GM04503 (cell line): ENCODE measurements around the gene BBLN.

Source experiments
- DNase-seq: peaks from one replicate; pipeline ENCODE4 v3.0.0-alpha.2; 2012; ENCODE audit warnings: low read depth

The BBLN gene

DNA sequence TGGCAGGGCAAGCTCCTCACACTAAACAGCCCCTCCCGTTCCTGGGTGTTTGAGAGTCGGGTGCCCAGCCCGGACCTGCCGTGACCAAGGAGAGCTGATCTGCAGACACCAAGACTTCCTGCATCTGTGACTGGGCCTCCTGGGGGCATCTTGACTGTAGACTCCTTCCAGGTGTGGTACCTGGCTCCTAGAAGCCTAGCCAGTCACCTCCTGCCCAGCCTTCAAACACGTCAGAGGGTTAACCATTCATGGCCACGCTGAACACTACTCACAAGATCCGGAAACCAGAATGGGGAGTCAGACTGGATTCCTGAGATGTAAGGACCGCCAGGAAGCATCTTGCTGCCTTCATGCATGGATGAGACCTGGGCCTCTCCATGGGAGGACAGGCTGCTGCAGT is 14.5 kb upstream of the BBLN start:
- no peak for DNase-seq

GRCh38 chr9:128145951-128146351 is 14.1 kb upstream of the BBLN start:
- no peak for DNase-seq

DNA sequence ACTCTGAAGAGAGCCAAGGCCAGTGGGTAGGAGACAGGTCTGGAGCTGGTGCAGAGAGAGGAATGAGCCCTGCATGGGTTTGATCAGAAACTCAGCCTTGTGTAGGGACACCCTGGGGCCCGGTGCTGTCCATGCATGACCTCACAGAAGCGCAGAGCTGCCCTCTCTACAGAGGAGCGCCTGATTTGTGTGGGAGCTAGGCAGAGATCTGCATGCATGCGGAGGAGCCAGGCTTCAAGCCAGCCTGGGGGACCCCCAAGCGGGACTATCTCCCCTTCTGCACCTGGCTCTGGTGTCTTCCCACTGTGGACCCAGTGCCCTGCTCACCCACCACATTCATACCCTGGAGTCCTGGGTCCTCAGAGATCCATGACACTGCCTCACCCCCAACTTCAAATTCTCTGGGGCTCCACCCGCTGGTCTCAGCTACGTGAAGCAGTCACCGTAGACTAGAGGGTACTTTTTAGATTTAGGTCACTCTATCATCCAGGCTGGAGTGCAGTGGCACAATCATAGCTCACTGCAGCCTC is 13.4 kb upstream of the BBLN start:
- no peak for DNase-seq

GRCh38 chr9:128148509-128149000 is 11.5 kb upstream of the BBLN start:
- DNase-seq: no peak

DNA sequence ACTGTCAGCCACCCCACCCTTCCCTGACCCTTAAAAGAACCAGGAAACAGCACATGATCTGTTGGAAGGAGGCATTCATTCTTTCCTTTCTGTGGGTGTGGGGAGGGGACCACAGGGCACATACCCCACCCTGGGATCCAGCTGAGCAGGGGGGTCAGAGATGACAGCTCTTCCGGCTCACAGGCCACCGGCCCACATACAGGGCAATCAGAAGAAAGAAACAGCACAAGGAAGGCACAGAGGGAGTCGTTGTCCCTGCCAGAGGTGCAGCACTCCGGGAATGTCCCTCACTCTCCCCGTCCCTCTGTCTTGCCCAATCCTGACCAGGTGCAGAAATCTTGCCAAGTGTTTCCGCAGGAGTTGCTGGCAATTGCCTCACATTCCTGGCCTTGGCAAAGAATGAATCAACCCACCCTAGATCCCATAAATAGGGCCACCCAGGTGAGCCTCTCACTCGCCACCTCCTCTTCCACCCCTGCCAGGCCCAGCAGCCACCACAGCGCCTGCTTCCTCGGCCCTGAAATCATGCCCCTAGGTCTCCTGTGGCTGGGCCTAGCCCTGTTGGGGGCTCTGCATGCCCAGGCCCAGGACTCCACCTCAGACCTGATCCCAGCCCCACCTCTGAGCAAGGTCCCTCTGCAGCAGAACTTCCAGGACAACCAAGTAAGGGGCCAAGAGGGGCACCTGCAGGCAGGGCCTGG is 10.9 kb upstream of the BBLN start, which contains the start of gene LCN2:
Gene LCN2, plus strand, starts transcription at position 453 of the 701 bp plus-strand sequence. Its CDS starts 73 bp downstream, at position 526.
- no peak for DNase-seq

DNA sequence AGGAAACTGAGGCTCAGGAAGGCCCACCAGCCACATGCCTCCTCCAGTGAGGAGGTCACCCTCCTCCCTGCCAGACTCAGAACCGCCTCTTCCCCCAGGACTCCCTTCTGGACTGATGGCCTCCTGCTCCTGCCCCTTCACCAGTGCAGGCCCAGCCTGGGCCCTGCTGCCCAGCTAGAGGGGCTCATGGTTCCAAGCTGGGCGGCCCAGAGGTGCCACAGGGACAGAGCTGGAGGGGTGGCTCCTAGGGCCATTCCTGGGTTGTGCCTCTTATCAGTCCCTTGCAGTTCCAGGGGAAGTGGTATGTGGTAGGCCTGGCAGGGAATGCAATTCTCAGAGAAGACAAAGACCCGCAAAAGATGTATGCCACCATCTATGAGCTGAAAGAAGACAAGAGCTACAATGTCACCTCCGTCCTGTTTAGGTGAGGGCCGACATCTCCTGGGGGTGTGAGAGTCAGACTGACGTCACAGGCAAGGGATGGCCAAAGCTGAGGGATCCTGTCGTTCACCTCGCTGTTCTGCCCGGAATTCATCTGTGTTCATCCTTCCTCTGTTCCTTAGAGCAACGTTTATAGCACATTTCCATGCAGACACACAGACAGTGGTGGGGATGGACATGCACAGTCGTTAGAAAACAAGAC is 10.0 kb upstream of the BBLN start:
- no peak for DNase-seq

DNA sequence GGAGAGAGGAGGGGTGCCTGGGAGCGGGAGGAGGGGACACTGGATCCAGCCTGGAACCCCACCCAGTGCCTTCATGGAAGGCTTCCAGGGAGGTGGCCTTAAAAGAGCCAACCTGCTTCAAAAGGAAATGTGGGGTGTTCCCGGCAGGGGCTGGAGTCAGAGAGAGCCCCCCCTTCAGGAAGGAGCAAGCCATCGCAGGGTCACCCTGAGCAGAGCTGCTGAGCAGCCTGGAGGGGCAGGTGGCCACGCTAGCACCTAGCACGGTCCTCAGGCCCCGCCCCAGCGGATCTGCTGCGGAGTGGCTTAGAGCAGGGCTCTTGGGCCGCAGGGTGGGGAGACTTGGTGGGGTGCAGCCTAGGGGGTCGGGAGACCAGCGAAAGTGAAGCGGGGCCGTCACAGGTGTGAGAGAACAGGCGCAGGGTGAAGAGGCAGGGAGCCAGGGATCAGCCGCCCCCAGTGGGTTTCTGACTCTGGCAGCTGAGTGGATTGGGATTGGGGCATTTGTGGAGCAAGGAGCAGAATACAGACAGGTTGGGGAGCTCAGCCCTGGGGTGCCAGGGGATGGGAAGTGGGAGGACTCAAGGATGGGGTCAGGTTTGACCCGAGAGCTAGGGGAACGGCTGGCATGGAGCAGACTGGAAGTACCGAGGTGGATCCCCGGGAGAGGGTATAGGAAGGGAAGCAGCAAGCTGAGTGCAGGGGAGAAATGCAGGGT is 9.3 kb upstream of the BBLN start:
- DNase-seq: no peak

GRCh38 chr9:128151309-128152132 is 8.5 kb upstream of the BBLN start:
- no peak for DNase-seq

DNA sequence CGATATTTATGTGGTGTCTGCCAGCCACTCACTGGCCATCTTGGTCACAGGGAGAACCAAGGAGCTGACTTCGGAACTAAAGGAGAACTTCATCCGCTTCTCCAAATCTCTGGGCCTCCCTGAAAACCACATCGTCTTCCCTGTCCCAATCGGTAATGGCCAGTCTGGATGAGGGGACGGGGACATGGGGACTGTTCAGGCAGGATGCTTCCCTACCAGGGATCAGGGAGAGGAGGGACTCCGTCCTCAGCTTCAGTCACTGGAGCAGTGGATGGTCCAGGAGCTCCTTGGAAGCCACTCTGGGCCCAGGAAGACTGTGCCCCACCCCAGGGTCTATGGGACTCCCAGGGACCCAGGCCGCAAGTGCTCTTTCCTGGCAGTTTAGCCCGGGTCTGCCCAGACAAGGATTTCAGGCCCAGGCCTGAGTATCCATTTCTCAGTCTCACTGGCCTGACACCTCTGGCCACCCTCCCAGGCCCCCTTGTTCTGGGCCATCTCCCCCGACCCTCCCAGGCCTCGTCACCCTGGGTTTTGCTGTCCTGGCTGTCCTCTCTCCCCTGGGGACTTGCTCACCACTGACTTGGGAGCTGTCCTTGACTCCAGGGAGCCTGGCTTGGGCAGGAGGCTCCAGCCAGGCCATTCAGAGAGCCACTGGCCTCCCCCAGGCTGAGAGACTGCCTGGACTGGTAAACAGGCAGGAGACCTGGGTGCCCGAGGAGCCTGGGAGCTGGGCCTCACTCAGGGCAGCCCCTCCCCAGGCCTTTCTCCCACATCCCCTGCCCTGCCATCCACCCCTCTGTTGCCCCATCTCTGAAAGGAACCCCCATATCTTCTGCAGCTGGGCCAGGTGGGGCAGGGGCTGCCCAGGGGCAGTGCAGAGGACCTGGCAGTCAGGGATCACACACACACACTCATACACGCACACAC is 7.7 kb upstream of the BBLN start:
- DNase-seq: no peak

DNA sequence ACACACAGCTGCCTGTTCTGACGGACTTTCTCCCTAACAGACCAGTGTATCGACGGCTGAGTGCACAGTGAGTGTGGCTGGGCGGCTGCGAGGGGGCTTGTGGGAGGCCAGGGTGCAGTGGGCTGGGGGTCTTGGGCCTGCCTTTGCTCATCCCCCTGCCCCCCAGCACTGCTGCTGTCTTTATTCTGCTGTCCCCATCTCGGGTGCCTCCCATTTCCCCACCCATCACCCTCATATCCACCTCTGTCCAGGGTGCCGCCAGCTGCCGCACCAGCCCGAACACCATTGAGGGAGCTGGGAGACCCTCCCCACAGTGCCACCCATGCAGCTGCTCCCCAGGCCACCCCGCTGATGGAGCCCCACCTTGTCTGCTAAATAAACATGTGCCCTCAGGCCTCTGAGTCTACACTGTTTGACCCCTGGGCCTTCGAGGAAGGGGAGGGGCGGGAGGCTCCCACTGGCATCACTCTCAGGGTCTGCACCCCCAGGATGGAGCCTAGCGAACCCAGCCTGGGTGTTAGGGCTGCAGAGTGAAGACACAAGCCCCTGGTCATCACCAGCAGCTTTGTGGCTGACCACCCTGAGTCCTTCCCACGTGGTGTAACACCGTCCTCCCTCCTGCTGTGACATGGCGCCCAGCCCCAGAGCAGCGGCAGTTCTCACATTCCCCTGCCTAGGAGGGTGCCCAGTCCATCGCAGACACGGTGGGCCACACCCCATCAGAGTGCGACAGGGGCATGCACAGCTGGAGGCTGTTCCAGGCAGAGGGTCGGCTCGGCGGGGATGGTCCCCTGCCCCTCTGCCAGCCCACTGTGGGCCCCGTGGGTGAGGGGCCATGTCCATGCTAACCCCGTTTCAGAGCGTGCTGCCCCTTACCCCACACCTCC is 6.8 kb upstream of the BBLN start:
- DNase-seq: no peak

GRCh38 chr9:128153947-128154695 is 5.9 kb upstream of the BBLN start:
- DNase-seq: no peak

- DNase-seq: no peak
These were observed 4.1 kb upstream of the BBLN start for GRCh38 chr9:128155736-128156500.

GRCh38 chr9:128159522-128159783 is 612 bp upstream of the BBLN start:
- no peak for DNase-seq

- DNase-seq: no peak
These were observed 530 bp downstream of the BBLN start for GRCh38 chr9:128160603-128160987.

GRCh38 chr9:128161215-128161902 is 1.3 kb downstream of the BBLN start:
- DNase-seq: no peak

GRCh38 chr9:128162215-128163026 is 2.4 kb downstream of the BBLN start:
- DNase-seq: no peak

DNA sequence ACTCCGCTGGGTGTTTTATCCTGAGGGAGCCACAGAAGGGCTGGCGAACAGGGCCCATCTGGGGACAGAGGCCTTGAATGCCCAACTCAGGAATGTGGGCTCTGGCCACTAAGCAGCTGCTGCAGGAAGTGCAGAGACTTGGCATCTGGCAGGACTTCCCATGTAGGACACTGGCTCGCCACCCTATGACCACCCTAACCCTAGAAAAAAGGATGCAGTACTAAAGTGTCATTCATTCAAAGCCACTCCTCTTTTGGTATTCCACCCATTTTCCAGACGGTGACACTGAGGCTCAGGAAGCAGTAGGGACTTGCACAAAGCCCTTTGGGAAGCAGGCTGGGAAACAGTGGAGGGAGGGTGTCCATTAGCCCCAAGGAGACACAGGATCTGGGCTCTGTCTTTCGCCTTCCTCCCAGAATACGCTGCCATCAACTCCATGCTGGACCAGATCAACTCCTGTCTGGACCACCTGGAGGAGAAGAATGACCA is 3.0 kb downstream of the BBLN start:
- DNase-seq: no peak
